ENCODE data around the gene TLE7.

TLE7 gene

DNA sequence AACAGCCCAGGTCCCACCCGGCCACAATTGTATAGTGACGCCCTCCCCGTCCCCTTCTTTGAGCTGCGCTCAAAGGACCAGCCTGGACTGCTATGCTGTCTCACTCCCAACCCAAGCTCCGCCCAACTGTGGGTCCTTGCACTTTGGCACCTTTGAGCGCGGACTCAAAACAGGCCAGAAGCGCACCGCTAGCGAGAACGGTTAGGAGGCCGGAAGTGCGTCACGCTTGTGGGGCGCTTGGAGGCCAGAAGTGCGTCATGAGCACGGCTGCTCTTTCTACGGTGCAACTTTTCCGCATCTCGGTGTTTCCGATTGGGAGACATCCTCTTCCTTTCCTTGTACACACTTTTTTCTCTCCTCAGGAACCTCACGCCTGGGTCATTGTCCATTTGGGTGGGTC, 47.3 kb upstream of the TLE7 start, which contains the start of gene ZNF19:
ZNF19 (minus strand) TSS at position 203 of the 400 bp plus-strand sequence. CDS start 7,210 bp downstream, outside the sequence.
- no peak within 1 kb of the TSS for H3K27ac ChIP-seq (ENCODE audit: low read depth, low read length)
- no peaks in the 10 kb centered on the region for H3K9me3 ChIP-seq (ENCODE audit: insufficient read depth, low read length)
- H4K20me1 ChIP-seq (ENCODE audit: low read depth, low read length): no peaks in the 10 kb centered on the region
- H3K9ac ChIP-seq (ENCODE audit: low read length): no peak within 1 kb of the TSS
- no peaks in the 10 kb centered on the region for H3K36me3 ChIP-seq (ENCODE audit: low read length)
- TF ChIP-seq, protein P1, sequence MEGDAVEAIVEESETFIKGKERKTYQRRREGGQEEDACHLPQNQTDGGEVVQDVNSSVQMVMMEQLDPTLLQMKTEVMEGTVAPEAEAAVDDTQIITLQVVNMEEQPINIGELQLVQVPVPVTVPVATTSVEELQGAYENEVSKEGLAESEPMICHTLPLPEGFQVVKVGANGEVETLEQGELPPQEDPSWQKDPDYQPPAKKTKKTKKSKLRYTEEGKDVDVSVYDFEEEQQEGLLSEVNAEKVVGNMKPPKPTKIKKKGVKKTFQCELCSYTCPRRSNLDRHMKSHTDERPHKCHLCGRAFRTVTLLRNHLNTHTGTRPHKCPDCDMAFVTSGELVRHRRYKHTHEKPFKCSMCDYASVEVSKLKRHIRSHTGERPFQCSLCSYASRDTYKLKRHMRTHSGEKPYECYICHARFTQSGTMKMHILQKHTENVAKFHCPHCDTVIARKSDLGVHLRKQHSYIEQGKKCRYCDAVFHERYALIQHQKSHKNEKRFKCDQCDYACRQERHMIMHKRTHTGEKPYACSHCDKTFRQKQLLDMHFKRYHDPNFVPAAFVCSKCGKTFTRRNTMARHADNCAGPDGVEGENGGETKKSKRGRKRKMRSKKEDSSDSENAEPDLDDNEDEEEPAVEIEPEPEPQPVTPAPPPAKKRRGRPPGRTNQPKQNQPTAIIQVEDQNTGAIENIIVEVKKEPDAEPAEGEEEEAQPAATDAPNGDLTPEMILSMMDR (IDR thresholded peaks at IDR 0.05; ENCODE audit: insufficient read depth, low read length, poor library complexity, severe bottlenecking): no peak
- no peak for TF ChIP-seq EZH2phosphoT487 (conservative IDR thresholded peaks at IDR 0.05; ENCODE audit: low read length)
- H3K4me2 ChIP-seq (ENCODE audit: low read depth, low read length, poor library complexity, severe bottlenecking): no peak within 1 kb of the TSS
- no peaks in the 10 kb centered on the region for H3K9me2 ChIP-seq (replicated peaks; ENCODE audit: insufficient read depth, low read length)
- no peaks in the 10 kb centered on the region for H3K27me3 ChIP-seq (ENCODE audit: low read length)
- no peaks in the 10 kb centered on the region for H3K79me2 ChIP-seq (ENCODE audit: insufficient read depth, low read length)
- H3K4me3 ChIP-seq (ENCODE audit: insufficient read depth, low read length, poor library complexity, severe bottlenecking): no peak within 1 kb of the TSS
- H3F3A ChIP-seq (ENCODE audit: insufficient read depth): no peaks in the 10 kb centered on the region
- no peak within 1 kb of the TSS for H2AFZ ChIP-seq (ENCODE audit: low read depth, low read length, severe bottlenecking)

GRCh38 chr16:71484006-71484893, 42.4 kb upstream of the TLE7 start:
- Histone ChIP-seq H3K9me2 (replicated peaks; ENCODE audit: insufficient read depth, low read length) (no peaks in the 10 kb centered on the region), H3K79me2 (ENCODE audit: insufficient read depth, low read length) (no peaks in the 10 kb centered on the region), H3K9me3 (ENCODE audit: insufficient read depth, low read length) (no peaks in the 10 kb centered on the region), H3K9ac (ENCODE audit: low read length) (peak overlapping the region; percentile 64), H3K4me3 (ENCODE audit: insufficient read depth, low read length, poor library complexity, severe bottlenecking) (peak overlapping the region; percentile 66), H3F3A (ENCODE audit: insufficient read depth) (no peaks in the 10 kb centered on the region), H3K36me3 (ENCODE audit: low read length) (no peaks in the 10 kb centered on the region), H3K27me3 (ENCODE audit: low read length) (no peaks in the 10 kb centered on the region), H3K4me2 (ENCODE audit: low read depth, low read length, poor library complexity, severe bottlenecking) (peak overlapping the region; percentile 83), H3K27ac (ENCODE audit: low read depth, low read length) (no peak overlapping the region), H2AFZ (ENCODE audit: low read depth, low read length, severe bottlenecking) (peak overlapping the region; percentile 100), H4K20me1 (ENCODE audit: low read depth, low read length) (no peaks in the 10 kb centered on the region)
- TF ChIP-seq, protein P1 (IDR thresholded peaks at IDR 0.05; ENCODE audit: insufficient read depth, low read length, poor library complexity, severe bottlenecking): no peak
- TF ChIP-seq EZH2phosphoT487 (conservative IDR thresholded peaks at IDR 0.05; ENCODE audit: low read length): no peak

DNA sequence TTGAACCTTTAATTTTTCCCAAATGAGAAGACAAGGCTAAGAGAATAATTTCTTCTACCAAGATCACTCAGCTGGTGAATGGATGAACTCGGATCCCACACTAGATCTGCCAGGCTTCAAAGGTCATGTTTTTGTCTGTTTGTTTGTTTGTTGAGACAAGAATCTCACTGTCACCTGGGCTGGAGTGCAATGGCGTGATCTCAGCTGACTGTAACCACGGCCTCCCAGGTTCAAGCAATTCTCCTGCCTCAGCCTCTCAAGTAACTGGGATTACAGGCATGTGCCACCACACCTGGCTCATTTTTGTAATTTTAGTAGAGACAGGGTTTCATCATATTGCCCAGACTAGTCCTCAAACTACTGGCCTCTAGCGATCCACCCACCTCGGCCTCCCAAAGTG, 40.7 kb upstream of the TLE7 start:
- Histone ChIP-seq H3K9ac (ENCODE audit: low read length) (no peak overlapping the region), H3K9me2 (replicated peaks; ENCODE audit: insufficient read depth, low read length) (no peaks in the 10 kb centered on the region), H3K4me2 (ENCODE audit: low read depth, low read length, poor library complexity, severe bottlenecking) (no peak overlapping the region), H3F3A (ENCODE audit: insufficient read depth) (no peaks in the 10 kb centered on the region), H4K20me1 (ENCODE audit: low read depth, low read length) (no peaks in the 10 kb centered on the region), H3K4me3 (ENCODE audit: insufficient read depth, low read length, poor library complexity, severe bottlenecking) (no peak overlapping the region), H3K36me3 (ENCODE audit: low read length) (no peaks in the 10 kb centered on the region), H2AFZ (ENCODE audit: low read depth, low read length, severe bottlenecking) (no peak overlapping the region), H3K27ac (ENCODE audit: low read depth, low read length) (no peak overlapping the region), H3K79me2 (ENCODE audit: insufficient read depth, low read length) (no peaks in the 10 kb centered on the region), H3K9me3 (ENCODE audit: insufficient read depth, low read length) (no peaks in the 10 kb centered on the region), H3K27me3 (ENCODE audit: low read length) (no peaks in the 10 kb centered on the region)
- TF ChIP-seq, protein P1 (IDR thresholded peaks at IDR 0.05; ENCODE audit: insufficient read depth, low read length, poor library complexity, severe bottlenecking): no peak
- no peak for TF ChIP-seq EZH2phosphoT487 (conservative IDR thresholded peaks at IDR 0.05; ENCODE audit: low read length)

Data from SU-DHL-6 (cell line).